ENCODE data around the gene MROH7.

Gene MROH7

DNA sequence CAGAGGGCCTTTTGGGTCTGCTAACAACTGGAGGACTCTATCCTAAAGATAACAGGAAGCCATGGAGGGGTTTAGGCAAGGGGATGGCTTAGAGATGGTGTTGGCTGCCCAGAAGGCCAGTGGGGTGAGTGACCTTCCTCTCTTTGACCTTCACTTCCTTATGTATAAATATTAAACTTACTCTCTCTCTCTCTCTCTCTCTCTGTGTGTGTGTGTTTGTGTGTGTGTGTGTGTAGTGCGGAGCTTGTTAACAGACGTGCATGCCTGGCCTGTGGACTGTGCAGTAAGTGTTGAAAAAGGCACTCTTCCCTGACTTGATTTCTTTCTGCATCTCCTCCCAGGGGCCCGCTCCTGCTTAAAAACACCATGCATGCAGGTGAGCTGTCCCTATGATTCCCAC, 10.0 kb downstream of the MROH7 start:
- DNase-seq (ENCODE audit: low read depth in 2 of 2): no peak

- no peak for DNase-seq (ENCODE audit: low read depth in 2 of 2)
These were observed 10.6 kb downstream of the MROH7 start for GRCh38 chr1:54652168-54652567.

DNA sequence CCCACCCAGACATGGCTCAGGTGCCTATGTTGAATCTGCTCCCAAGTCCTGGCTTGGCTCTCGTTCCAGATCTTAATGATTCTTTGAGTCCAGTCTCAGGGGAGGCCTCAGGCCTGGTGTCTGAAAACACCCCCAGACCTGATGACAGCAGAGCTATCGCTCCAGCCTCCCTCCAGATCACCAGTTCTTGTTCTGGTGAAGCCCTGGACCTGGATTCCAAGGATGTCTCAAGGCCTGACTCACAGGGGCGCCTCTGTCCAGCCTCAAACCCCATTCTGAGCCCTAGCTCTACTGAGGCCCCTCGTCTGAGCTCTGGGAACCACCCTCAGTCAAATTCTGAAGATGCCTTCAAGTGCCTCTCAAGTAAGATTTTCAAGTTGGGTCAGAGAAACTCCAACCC, 11.4 kb downstream of the MROH7 start:
- DNase-seq (ENCODE audit: low read depth in 2 of 2): no peak

DNA sequence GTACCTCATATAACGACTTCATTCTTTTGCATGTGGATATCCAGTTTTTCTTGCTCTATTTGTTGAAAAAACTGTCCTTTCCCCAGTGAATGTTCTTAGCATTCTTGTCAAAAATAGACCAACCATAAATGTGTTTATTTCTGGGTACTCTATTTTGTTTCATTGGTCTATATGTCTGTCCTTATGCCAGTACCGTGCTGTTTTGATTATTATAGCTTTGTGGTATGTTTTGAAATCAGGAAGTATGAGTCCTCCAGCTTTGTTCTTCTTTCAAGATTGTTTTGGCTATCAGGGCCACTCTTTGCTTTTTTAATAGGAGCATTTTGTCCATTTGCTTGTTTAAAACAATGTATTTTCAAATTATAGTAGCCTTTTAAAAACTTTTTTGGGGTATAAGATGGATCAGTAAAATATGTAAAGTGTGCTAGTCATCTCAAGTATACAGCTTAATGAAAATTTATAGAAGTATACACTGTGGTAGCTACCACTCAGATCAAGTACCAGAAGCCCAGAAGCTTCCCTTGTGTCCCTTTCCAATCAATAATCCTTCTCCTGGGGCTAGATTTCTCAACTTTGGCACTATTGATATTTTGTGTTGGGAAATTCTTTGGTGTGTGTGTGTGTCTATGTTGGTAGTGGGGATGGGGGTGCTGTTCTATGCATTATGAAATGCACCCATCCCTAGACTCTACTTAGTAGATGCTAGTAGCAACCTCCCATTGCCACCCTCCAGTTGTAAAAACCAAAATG, 16.8 kb downstream of the MROH7 start:
- no peak for DNase-seq (ENCODE audit: low read depth in 2 of 2)

- no peak for DNase-seq (ENCODE audit: low read depth in 2 of 2)
These were observed 22.1 kb downstream of the MROH7 start for GRCh38 chr1:54663725-54664124.

- no peak for DNase-seq (ENCODE audit: low read depth in 2 of 2)
These were observed 22.8 kb downstream of the MROH7 start for GRCh38 chr1:54664364-54664763.

GRCh38 chr1:54665852-54666251, 24.3 kb downstream of the MROH7 start:
- DNase-seq (ENCODE audit: low read depth in 2 of 2): no peak

GRCh38 chr1:54666333-54666732, 24.7 kb downstream of the MROH7 start:
- no peak for DNase-seq (ENCODE audit: low read depth in 2 of 2)

- DNase-seq (ENCODE audit: low read depth in 2 of 2): no peak
These were observed 26.2 kb downstream of the MROH7 start for GRCh38 chr1:54667797-54668196.

- DNase-seq (ENCODE audit: low read depth in 2 of 2): no peak
These were observed 27.0 kb downstream of the MROH7 start for GRCh38 chr1:54668567-54668966.

DNA sequence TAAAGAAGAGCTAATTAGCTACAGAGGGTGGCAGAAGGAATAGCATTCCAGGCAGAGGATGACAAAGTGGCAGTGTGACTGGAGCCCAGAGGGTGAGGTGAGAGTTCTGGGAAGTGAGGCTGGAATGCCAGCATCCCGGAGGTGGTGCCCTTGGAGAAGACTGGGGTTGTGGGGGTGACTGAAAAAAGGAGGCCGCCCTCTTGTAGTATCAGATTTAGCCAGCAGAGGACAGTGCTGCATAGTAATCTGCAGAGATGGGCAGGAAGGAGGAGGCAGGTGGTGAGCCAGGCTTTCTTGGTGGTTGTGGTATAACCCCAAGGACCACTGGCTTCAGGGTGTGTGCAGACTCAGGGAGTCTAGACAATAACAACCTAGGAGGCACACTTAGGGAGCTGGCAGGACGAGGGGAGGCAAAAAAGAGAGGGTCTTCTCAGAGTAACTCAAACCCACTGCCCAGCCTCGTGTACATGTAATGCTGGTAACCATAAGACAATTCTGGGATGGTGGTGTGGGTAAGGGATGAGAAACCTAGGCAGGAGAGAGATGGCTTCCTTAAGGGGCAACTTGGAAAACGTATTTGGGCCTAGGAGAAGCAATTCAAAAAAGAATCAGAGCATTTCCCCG, 30.5 kb downstream of the MROH7 start:
- peak; percentile 31 to 36 for DNase-seq (ENCODE audit: low read depth in 2 of 2)

DNA sequence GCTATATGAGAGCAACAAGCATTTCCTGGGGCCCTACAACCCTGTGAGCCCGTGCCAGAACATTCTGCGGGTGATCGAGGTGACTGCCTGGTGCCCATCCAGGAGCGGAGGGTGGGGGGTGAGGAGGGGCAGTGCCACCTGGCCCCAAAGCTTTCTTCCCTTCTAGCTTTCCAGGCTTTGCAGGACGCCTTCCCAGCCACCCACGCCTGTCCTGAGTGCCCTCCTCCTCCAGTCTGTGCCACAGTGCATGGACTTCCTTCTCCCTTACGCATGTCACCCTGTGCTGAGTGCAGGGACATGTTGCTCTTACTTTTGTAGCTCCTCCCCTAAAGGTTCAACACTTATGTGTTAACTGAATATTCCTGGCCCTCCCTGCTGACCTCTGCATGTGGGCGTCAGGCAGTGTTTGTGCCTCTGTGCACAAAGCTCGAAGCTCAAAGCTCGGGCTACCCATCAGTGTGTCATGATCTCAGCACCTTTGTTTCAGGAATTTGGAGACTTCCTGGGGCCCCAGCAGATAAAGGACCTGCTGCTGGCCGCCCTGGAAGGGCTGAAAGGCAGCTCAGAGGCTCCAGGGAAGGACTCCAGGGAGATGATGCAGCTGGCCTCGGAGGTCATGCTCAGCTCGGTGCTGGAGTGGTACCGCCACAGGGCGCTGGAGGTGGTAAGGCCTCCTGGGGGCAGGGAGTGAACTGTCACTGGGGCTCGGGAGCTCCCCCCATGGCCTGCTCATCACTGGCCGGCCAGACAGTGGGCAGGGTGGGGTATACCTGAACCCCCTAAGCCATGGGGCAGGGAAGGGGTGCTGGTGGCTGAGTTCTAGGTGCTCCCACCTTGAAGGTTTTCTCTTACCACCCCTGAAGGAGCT, 37.4 kb downstream of the MROH7 start:
- DNase-seq (ENCODE audit: low read depth in 2 of 2): no peak

DNA sequence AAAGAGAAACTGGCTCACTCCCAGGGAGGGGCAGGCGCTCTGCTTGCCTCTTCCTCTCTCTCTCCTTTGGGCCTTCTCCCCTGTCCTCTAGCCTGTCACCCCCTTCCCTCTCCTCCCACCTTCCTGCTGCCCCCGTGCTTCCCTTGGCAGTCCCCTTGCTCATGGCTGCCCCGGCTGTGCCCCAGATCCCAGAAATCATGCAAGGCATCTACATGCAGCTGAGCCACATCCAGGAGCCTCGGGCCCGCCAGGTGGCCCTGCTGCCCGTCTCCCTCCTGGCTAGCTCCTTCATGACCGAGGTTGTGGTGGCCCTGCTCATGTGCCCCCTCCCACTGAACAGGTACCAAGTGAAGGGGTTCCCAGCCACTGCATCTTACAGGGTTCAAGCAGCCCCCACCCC, 38.1 kb downstream of the MROH7 start:
- no peak for DNase-seq (ENCODE audit: low read depth in 2 of 2)

GRCh38 chr1:54680387-54680786, 38.8 kb downstream of the MROH7 start:
- DNase-seq (ENCODE audit: low read depth in 2 of 2): no peak

GRCh38 chr1:54681358-54681757, 39.8 kb downstream of the MROH7 start:
- no peak for DNase-seq (ENCODE audit: low read depth in 2 of 2)

- no peak for DNase-seq (ENCODE audit: low read depth in 2 of 2)
These were observed 41.9 kb downstream of the MROH7 start for GRCh38 chr1:54683453-54683852.

- DNase-seq (ENCODE audit: low read depth in 2 of 2): no peak
These were observed 43.8 kb downstream of the MROH7 start for GRCh38 chr1:54685335-54685905.

GRCh38 chr1:54686155-54686554, 44.6 kb downstream of the MROH7 start:
- DNase-seq (ENCODE audit: low read depth in 2 of 2): no peak

GRCh38 chr1:54694771-54695170, 53.2 kb downstream of the MROH7 start:
- DNase-seq (ENCODE audit: low read depth in 2 of 2): no peak

DNA sequence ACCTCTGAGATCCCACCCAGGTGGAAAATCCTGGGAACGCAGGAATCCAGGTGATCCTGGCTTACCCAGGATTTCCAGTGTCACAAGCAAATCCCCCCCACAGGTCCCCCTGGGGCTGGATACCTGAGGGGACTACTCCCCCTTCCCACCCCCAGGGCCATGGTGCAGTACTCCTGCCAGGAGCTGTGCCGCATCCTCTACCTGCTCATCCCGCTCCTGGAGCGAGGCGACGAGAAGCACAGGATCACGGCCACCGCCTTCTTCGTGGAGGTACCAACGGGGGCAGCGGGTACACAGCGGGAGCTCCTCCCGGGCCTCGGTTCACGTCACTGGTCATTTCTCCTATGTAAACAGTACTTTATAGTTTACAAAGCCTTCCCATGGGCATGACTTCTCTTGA, 53.6 kb downstream of the MROH7 start:
- no peak for DNase-seq (ENCODE audit: low read depth in 2 of 2)

DNA sequence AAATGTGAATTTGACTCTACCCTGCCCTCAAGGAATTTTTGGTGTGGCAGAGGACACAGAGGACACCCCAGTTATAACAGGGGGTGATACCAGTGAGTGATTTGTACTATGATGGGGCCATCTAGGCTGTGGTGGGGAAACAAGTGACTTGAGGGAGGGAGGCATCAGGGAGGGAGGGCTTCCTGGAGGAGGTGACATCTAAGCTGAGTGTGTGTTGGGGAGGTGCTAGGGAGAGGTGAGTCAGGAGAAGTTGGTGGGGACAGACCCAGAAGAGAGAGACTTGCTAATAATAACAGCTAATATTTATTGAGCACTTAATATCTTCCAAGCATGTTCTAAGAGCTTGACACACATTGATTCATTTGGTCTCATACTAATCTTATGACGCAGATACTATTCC, 54.2 kb downstream of the MROH7 start:
- DNase-seq (ENCODE audit: low read depth in 2 of 2): no peak

- no peak for DNase-seq (ENCODE audit: low read depth in 2 of 2)
These were observed 54.7 kb downstream of the MROH7 start for GRCh38 chr1:54696262-54696661.

All from activated CD8-positive, alpha-beta memory T cell treated with anti-CD3 and anti-CD28 coated beads for 4 hours (primary cell).